Measurements from ENCODE around the gene TOPBP1. TPM values are rescaled to one million over a fixed set of nuclear protein-coding genes. Genes with fewer than 3 reads are reported as not detected.

The TOPBP1 gene
- total RNA-seq, 4 donors from 2014 or later, result 17.8 to 26.2 (median 20.7) TPM

- TF ChIP-seq CTCF (IDR thresholded peaks at IDR 0.05) (no peak), POLR2A (IDR thresholded peaks at IDR 0.05) (no peak)
- 56 to 60% methylated on average over 11 of the region's 11 CpGs for WGBS, 2 donors
- DNase-seq (ENCODE audit: low spot score in 2 of 2), result no peak
- H3K4me3 ChIP-seq (ENCODE audit: low read depth, poor library complexity, severe bottlenecking), result no peak overlapping the region
- intact Hi-C loops (cut with DNase I; ENCODE audit: low total_unique reads), result no loop called here
These were observed 14.8 kb upstream of the TOPBP1 start for GRCh38 chr3:133676336-133677118.

GRCh38 chr3:133675631-133676335, 14.0 kb upstream of the TOPBP1 start:
- no peak for DNase-seq (ENCODE audit: low spot score in 2 of 2)
- WGBS, 2 donors, result 54 to 66% methylated on average over 6 of the region's 6 CpGs

GRCh38 chr3:133674290-133674919, 12.7 kb upstream of the TOPBP1 start:
- intact Hi-C loops (cut with DNase I; ENCODE audit: low total_unique reads), result no loop called here
- TF ChIP-seq POLR2A (IDR thresholded peaks at IDR 0.05) (no peak), CTCF (IDR thresholded peaks at IDR 0.05) (no peak)
- no peak for DNase-seq (ENCODE audit: low spot score in 2 of 2)
- no peak overlapping the region for H3K4me3 ChIP-seq (ENCODE audit: low read depth, poor library complexity, severe bottlenecking)
- 8 to 13% methylated on average over 37 to 38 of the region's 47 CpGs for WGBS, 2 donors

More at GRCh38 chr3:133675631-133676335, 14.0 kb upstream of the TOPBP1 start:
- TF ChIP-seq CTCF (IDR thresholded peaks at IDR 0.05) (no peak), POLR2A (IDR thresholded peaks at IDR 0.05) (no peak)
- intact Hi-C loops (cut with DNase I; ENCODE audit: low total_unique reads), result no loop called here
- no peak overlapping the region for H3K4me3 ChIP-seq (ENCODE audit: low read depth, poor library complexity, severe bottlenecking)

GRCh38 chr3:133673746-133674145, 12.0 kb upstream of the TOPBP1 start:
- no peak for DNase-seq (ENCODE audit: low spot score in 2 of 2)
- no peak overlapping the region for H3K4me3 ChIP-seq (ENCODE audit: low read depth, poor library complexity, severe bottlenecking)
- intact Hi-C loops (cut with DNase I; ENCODE audit: low total_unique reads), result no loop called here
- 65 to 71% methylated on average over 12 of the region's 12 CpGs for WGBS, 2 donors
- no peak for TF ChIP-seq CTCF (IDR thresholded peaks at IDR 0.05)
- TF ChIP-seq POLR2A (IDR thresholded peaks at IDR 0.05), result no peak

GRCh38 chr3:133672461-133672860, 10.7 kb upstream of the TOPBP1 start:
- H3K4me3 ChIP-seq (ENCODE audit: low read depth, poor library complexity, severe bottlenecking), result no peak overlapping the region
- intact Hi-C loops (cut with DNase I; ENCODE audit: low total_unique reads), result no loop called here
- WGBS, 2 donors, result 87 to 92% methylated on average over 2 of the region's 2 CpGs
- TF ChIP-seq POLR2A (IDR thresholded peaks at IDR 0.05) (no peak), CTCF (IDR thresholded peaks at IDR 0.05) (no peak)
- no peak for DNase-seq (ENCODE audit: low spot score in 2 of 2)

All from lower leg skin (tissue), 4 donors.